Right lobe of liver (tissue), 6 donors: ENCODE measurements around the gene MUC5AC. TPM values are rescaled to one million over a fixed set of nuclear protein-coding genes. Genes with fewer than 3 reads are reported as not detected.

Experiments
- ATAC-seq, 4 donors: fragments of 200-7000 bp; cut with Tn5 transposase; one replicate each; pipeline ENCODE4 v1.9.1; 2020; ENCODE audit warnings: mild to moderate bottlenecking in 4 of 4, moderate library complexity in 4 of 4
- DNase-seq, 3 donors: peaks; one replicate each; pipeline ENCODE4 v3.0.0-alpha.2; 2020
- H3K27ac ChIP-seq, 3 donors: fragments of 200-600 bp; one replicate each; pipeline ENCODE4 v1.8.0; 2022
- H3K27me3 ChIP-seq, 2 donors: fragments of 200-600 bp; one replicate each; pipeline ENCODE4 v1.8.0; 2022
- H3K36me3 ChIP-seq, 4 donors: fragments of 200-600 bp; sonication (generic) in 1 of 4; one replicate each; pipeline versions ENCODE4 v1.5.1 to v1.8.0; 2017 to 2022; ENCODE audit warnings: control low read depth in 1 of 4
- H3K4me1 ChIP-seq, 4 donors: fragments of 200-600 bp; sonication (generic) in 1 of 4; one replicate each; pipeline versions ENCODE4 v1.5.1 to v1.8.0; 2017 to 2022; ENCODE audit warnings: control low read depth in 1 of 4
- H3K4me3 ChIP-seq, 3 donors: fragments of 200-600 bp; one replicate each; pipeline ENCODE4 v1.8.0; 2022
- H3K9me3 ChIP-seq, 4 donors: fragments of 200-600 bp; sonication (generic) in 1 of 4; one replicate each; pipeline versions ENCODE4 v1.5.1 to v1.8.0; 2017 to 2022; ENCODE audit warnings: control low read depth in 1 of 4
- POLR2A ChIP-seq: fragments of 450-650 bp; IDR thresholded peaks from one replicate; pipeline ENCODE4 v1.6.1; 2017; ENCODE audit warnings: antibody characterized with exemption, mild to moderate bottlenecking
- WGBS: methylation state at CpG from one replicate; pipeline ENCODE4 v1.1.6; 2018; ENCODE audit warnings: low coverage, low lambda C conversion rate; ENCODE audit not compliant: insufficient coverage; ENCODE audit errors: missing lambda C conversion rate; 5-methylcytosine and 5-hydroxymethylcytosine counted together
- intact Hi-C, 2 donors: fragments of 100-400 bp; cut with DNase I; formaldehyde crosslinking; loops; one replicate each; pipeline versions ENCODE4 v1.11.2 to v1.14.1; 2022
- total RNA-seq, 6 experiments: library from RNA; depleted of rRNA in 2 of 6; stranded (reverse); fragments of >200 nt in 2 of 6; fragmentation: NEBNext Ultra II Directional in 3 of 6; extraction: Animal tissue kit (Norgen Biotek cat#: 25700) in 3 of 6; gene quantifications; one replicate each; pipeline versions ENCODE4 v1.1.0 to v1.2.4, GENCODE V29; 2016 to 2023
- TF ChIP-seq, protein P1 (sequence below), 4 donors: fragments of 200-600 bp in 3 of 4; fragments of 450-650 bp in 1 of 4; IDR thresholded peaks; one replicate each; pipeline versions ENCODE4 v1.5.1 to v1.8.0; 2016 to 2022; ENCODE audit warnings: antibody characterized with exemption in 4 of 4, mild to moderate bottlenecking in 2 of 4
- donor health status: DM: no; HTN: yes; CAD: no.
- donor health status: DM: no; HTN: no; CAD: no.
- donor health status: DM: no; HTN: no; CAD: no.
- donor health status: DM: no; HTN: yes; CAD: no.
- donor health status: DM: no; HTN: yes; CAD: no.

The MUC5AC gene
- total RNA-seq, 6 experiments from 2014 or later, result not detected

DNA sequence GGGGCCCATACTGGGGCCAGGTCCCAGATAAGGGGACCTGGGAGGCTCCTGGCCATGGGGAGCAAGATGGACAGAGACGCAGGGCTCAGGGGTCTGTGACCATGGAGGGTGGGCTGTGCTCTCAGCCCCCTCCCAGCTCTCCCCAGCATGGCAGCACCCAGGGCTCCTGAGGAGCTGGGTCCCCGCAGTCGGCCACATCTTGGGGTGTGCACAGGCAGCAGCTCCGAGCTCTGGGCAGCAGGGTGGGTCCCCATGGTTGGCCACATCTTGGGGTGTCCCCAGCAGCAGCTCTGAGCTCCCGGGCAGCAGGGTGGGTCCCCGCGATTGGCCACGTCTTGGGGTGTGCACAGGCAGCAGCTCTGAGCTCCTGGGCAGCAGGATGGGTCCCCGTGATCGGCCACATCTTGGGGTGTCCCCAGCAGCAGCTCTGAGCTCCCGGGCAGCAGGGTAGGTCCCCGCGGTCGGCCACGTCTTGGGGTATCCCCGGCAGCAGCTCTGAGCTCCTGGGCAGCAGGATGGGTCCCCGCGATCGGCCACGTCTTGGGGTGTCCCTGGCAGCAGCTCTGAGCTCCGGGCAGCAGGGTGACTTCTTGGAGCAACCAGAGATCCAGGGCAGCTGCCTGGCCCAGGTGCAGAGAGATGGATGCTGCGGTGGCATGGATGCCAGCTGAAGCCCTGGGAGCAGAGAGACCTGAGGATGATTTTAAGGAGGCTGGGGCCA is 46.8 kb downstream of the MUC5AC start:
- no peaks in the 10 kb centered on the region for H3K9me3 ChIP-seq
- no peak overlapping the region for H3K27ac ChIP-seq
- intact Hi-C loops, result loop anchor here (5.0 kb wide), 1 partner anchor 313 kb away; no protein-coding TSS in a partner anchor
- no peak for ATAC-seq
- TF ChIP-seq POLR2A, result no peak
- TF ChIP-seq, protein P1, sequence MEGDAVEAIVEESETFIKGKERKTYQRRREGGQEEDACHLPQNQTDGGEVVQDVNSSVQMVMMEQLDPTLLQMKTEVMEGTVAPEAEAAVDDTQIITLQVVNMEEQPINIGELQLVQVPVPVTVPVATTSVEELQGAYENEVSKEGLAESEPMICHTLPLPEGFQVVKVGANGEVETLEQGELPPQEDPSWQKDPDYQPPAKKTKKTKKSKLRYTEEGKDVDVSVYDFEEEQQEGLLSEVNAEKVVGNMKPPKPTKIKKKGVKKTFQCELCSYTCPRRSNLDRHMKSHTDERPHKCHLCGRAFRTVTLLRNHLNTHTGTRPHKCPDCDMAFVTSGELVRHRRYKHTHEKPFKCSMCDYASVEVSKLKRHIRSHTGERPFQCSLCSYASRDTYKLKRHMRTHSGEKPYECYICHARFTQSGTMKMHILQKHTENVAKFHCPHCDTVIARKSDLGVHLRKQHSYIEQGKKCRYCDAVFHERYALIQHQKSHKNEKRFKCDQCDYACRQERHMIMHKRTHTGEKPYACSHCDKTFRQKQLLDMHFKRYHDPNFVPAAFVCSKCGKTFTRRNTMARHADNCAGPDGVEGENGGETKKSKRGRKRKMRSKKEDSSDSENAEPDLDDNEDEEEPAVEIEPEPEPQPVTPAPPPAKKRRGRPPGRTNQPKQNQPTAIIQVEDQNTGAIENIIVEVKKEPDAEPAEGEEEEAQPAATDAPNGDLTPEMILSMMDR (IDR thresholded peaks at IDR 0.05), result no peak
- DNase-seq, result peak; percentile 13 to 45 (median 40)
- no peaks in the 10 kb centered on the region for H3K36me3 ChIP-seq
- H3K4me1 ChIP-seq, result no peaks in the 10 kb centered on the region
- no peaks in the 10 kb centered on the region for H3K27me3 ChIP-seq
- no CpG with 5 or more reads among the region's 22 CpGs for WGBS
- no peak overlapping the region for H3K4me3 ChIP-seq

DNA sequence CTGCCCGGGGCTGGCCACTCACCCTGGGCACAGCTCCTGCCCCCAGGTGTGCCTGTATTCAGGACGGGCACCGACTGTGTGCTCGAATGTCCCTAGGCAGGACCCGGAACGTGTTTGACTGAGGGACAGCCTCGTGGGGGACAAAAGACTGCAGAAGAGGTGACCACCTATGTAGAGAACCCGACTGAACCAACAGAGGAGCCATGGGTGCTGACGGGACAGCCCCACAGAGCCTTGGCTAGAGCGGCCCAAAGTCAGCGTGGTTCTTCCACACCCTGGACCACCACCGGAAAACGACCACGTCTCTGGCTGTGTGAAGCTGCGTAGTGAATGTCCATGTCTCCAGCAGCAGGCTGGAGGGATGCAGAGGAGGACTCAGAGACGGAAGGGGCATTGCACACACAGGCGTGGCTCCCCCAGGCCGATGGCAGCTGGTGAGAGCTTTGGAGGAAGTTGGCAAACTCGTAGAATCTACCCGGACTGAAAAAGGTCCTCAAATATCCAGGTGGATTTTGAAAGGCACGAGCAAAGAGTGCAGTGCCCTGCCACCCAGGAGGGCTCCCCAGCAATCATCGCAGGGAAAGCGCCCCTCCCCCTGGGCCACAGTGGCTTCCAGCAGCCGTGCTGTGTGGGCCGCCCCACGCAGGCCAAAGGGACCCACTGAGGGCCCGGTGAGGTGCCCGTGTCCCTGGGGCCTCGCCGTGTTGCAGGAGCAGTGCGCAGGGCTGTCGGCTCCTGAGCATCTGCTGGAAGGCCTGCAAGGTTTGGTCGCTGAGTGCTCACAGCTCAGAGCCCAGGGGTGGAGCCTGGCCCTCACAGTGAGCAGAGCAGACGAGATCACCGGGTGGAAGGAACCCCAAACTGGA is 47.6 kb downstream of the MUC5AC start:
- ATAC-seq, result no peak
- TF ChIP-seq, protein P1 (IDR thresholded peaks at IDR 0.05), result no peak
- no peak for TF ChIP-seq POLR2A
- intact Hi-C loops, result loop anchor here in 1 of 2 donors (5.0 kb wide), 1 partner anchor 312 kb away; no protein-coding TSS in a partner anchor
- DNase-seq, result peak; percentile 13 to 48 (median 31)
- Histone ChIP-seq H3K27ac (no peak overlapping the region), H3K36me3 (no peaks in the 10 kb centered on the region), H3K4me1 (no peaks in the 10 kb centered on the region), H3K9me3 (no peaks in the 10 kb centered on the region), H3K27me3 (no peaks in the 10 kb centered on the region), H3K4me3 (no peak overlapping the region)
- 31% methylated on average over 13 of the region's 35 CpGs for WGBS

DNA sequence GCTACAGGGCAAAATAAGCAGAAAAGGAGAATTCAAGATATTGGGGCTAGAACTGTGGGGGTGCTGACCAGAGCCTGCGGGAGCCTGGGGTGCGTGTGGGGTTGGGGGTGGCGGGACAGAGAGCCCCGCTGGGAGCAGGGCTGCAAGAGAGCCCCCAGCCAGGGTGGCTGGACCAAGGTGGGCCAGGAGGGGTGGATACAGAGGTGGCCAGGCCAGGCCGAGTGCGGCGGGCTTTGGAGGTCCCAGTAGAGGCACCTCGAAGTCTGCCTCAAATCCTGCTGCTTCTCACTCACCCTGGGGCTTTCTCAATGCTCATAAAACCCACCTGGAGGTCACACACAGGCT is 48.2 kb downstream of the MUC5AC start:
- no peak overlapping the region for H3K27ac ChIP-seq
- H3K4me3 ChIP-seq, result no peak overlapping the region
- TF ChIP-seq, protein P1 (IDR thresholded peaks at IDR 0.05), result no peak
- TF ChIP-seq POLR2A, result no peak
- intact Hi-C loops, result loop anchor here in 1 of 2 donors (5.0 kb wide), 1 partner anchor 311 kb away; no protein-coding TSS in a partner anchor
- ATAC-seq (no peak), DNase-seq (peak in 2 of 3 donors; percentile 8 to 33)
- H3K4me1 ChIP-seq, result no peaks in the 10 kb centered on the region
- no peaks in the 10 kb centered on the region for H3K27me3 ChIP-seq
- 68% methylated on average over 5 of the region's 8 CpGs for WGBS
- no peaks in the 10 kb centered on the region for H3K9me3 ChIP-seq
- no peaks in the 10 kb centered on the region for H3K36me3 ChIP-seq

DNA sequence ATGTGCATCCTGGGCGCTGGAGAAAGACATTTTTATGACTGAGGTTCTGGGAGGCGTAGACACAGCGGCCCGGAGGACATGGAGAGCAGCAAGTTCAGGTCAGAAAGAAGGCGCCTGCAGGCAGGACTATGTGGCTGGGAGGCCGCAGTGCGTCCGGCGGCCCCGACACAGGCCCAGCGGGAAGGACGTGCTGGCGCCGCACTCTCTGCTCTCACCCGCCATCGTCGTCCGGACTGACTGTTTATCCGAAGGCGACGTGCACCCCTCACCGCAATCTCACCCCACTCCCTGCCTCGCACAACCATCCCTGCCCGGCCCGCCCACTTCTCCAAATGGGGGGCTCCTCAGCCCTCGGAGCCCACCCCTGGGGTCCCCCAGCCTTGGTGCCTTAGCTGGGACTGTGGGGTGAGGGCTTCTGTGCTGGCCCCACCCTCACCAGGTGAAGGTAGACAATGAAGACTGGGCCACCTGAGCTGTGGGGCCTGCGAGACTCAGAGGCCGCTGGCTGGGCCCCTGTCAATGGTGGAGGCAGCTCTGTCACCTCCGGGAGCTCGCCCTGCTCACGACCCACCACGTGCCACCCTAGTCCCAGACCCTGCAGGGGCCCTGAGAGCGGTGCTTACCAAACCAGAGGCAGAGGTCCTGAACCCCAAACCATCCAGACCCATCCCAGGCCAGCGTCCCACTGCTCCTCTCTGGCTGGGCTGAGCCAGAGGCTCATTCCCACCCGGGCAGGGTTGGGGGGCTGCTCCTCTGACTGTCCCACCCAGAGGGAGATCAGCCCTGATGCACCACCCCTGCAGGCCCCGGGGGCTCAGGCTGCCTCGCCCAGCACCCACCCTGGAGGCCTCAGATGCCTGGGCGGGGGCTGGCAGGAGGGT is 48.9 kb downstream of the MUC5AC start:
- 100% methylated on average over 3 of the region's 38 CpGs for WGBS
- Histone ChIP-seq H3K9me3 (no peaks in the 10 kb centered on the region), H3K4me1 (no peaks in the 10 kb centered on the region), H3K27ac (no peak overlapping the region), H3K4me3 (no peak overlapping the region), H3K27me3 (no peaks in the 10 kb centered on the region), H3K36me3 (no peaks in the 10 kb centered on the region)
- TF ChIP-seq, protein P1 (IDR thresholded peaks at IDR 0.05), result no peak
- no peak for TF ChIP-seq POLR2A
- DNase-seq, result peak; percentile 11 to 42 (median 33)
- intact Hi-C loops, result loop anchor here in 1 of 2 donors (5.0 kb wide), 1 partner anchor 311 kb away; no protein-coding TSS in a partner anchor
- ATAC-seq, result no peak
